CD4-positive, alpha-beta T cell (primary cell): Measurements from ENCODE around the gene FBXL17. TPM values are rescaled to one million over a fixed set of nuclear protein-coding genes. Genes with fewer than 3 reads are reported as not detected.

Source experiments
- ATAC-seq: fragments of 200-7000 bp; cut with Tn5 transposase; one replicate; pipeline ENCODE4 v1.10.0; 2022; ENCODE audit warnings: mild to moderate bottlenecking; ENCODE audit not compliant: poor library complexity
- CTCF ChIA-PET: fragments of 350-600 bp; sonication (Branson Sonifier 250); formaldehyde crosslinking; loops from one replicate; lab custom pipeline; 2021; ENCODE audit warnings: antibody characterized with exemption, inconsistent platforms; lab: Charles Lee
- POLR2A ChIA-PET: fragments of 350-600 bp; sonication (Branson Sonifier 250); formaldehyde crosslinking; loops from one replicate; lab custom pipeline; 2021; ENCODE audit warnings: antibody characterized with exemption, inconsistent platforms; lab: Charles Lee
- DNase-seq, 14 experiments: peaks; one replicate each; pipeline ENCODE4 v3.0.0-alpha.2; 2013 to 2020; ENCODE audit warnings: mixed read lengths in 2 of 14
- H3K27ac ChIP-seq, 2 donors: one replicate each; pipeline versions ENCODE4 v1.5.1 to v1.7.0; 2013; ENCODE audit warnings: low read length in 2 of 2, low read depth in 1 of 2, mild to moderate bottlenecking in 1 of 2
- H3K27me3 ChIP-seq, 2 experiments: 1 replicate in 1 of 2; 2 replicates in 1 of 2; pipeline versions ENCODE4 v1.6.1 to v1.7.0; 2013; ENCODE audit warnings: low read length in 2 of 2, control low read depth in 1 of 2, mild to moderate bottlenecking in 1 of 2, moderate library complexity in 1 of 2; ENCODE audit not compliant: insufficient read depth in 2 of 2, control insufficient read depth in 1 of 2
- H3K36me3 ChIP-seq: one replicate; pipeline ENCODE4 v1.6.1; 2013; ENCODE audit warnings: low read length, control low read depth; ENCODE audit not compliant: insufficient read depth
- H3K4me1 ChIP-seq: one replicate; pipeline ENCODE4 v1.6.1; 2013; ENCODE audit warnings: low read length, control low read depth; ENCODE audit not compliant: insufficient read depth
- H3K4me3 ChIP-seq: one replicate; pipeline ENCODE4 v1.5.1; 2013; ENCODE audit warnings: mild to moderate bottlenecking, low read length, moderate library complexity
- H3K9me3 ChIP-seq, 2 experiments: 1 replicate in 1 of 2; 2 replicates in 1 of 2; pipeline versions ENCODE4 v1.6.1 to v1.7.0; 2013; ENCODE audit warnings: low read length in 2 of 2, mild to moderate bottlenecking in 2 of 2, control low read depth in 1 of 2, moderate library complexity in 1 of 2; ENCODE audit not compliant: control insufficient read depth in 1 of 2, insufficient read depth in 1 of 2
- H3K27ac Mint-ChIP-seq: one replicate; pipeline ENCODE4 v1.8.0; 2020; ENCODE audit warnings: mixed read lengths
- H3K27me3 Mint-ChIP-seq: one replicate; pipeline ENCODE4 v1.8.0; 2021; ENCODE audit warnings: mixed read lengths
- H3K36me3 Mint-ChIP-seq: one replicate; pipeline ENCODE4 v1.8.0; 2021; ENCODE audit warnings: low read depth, mixed read lengths
- H3K4me1 Mint-ChIP-seq: one replicate; pipeline ENCODE4 v1.8.0; 2021; ENCODE audit warnings: low read depth, mixed read lengths
- H3K4me3 Mint-ChIP-seq: one replicate; pipeline ENCODE4 v1.8.0; 2020; ENCODE audit warnings: mild to moderate bottlenecking, mixed read lengths
- H3K9me3 Mint-ChIP-seq: one replicate; pipeline ENCODE4 v1.8.0; 2020; ENCODE audit warnings: mixed read lengths
- CTCF ChIP-seq: fragments of 200-600 bp; IDR thresholded peaks from one replicate; pipeline ENCODE4 v1.8.0; 2022; ENCODE audit warnings: antibody characterized with exemption, mild to moderate bottlenecking
- intact Hi-C, 2 experiments: fragments of 100-400 bp; cut with DNase I in 1 of 2; cut with micrococcal nuclease in 1 of 2; formaldehyde crosslinking; loops; one replicate each; pipeline versions ENCODE4 v1.15.1 to v1.9.0; 2023 to 2025; cut with DNase I, micrococcal nuclease
- total RNA-seq, 174 experiments: library from RNA in 2 of 174; stranded (reverse) in 2 of 174; gene quantifications; one replicate each; pipeline ENCODE4 v1.2.3 and lab custom pipeline; 2021 to 2026

Gene FBXL17
- total RNA-seq, 2 experiments from 2014 or later: 17.9 to 21.1 TPM

- Histone ChIP-seq H3K27ac (no peak overlapping the region), H3K9me3 (no peaks in the 10 kb centered on the region), H3K36me3 (no peaks in the 10 kb centered on the region), H3K4me3 (no peak overlapping the region), H3K27me3 (no peaks in the 10 kb centered on the region), H3K4me1 (no peaks in the 10 kb centered on the region)
- no peaks in the 10 kb centered on the region for H3K27me3 Mint-ChIP-seq
- no peak for DNase-seq
- no peak for TF ChIP-seq CTCF
- intact Hi-C loops: no loop called here
- no peaks in the 10 kb centered on the region for H3K4me1 Mint-ChIP-seq
- H3K27ac Mint-ChIP-seq: no peak overlapping the region
- ChIA-PET CTCF (interaction anchor here (1.6 kb wide), 1 partner anchor 9 kb away, joined by 3 read pairs; no protein-coding TSS in a partner anchor), POLR2A (interaction anchor here (0.6 kb wide), 2 partner anchors 131 to 1728 kb away, joined by 3 read pairs; no protein-coding TSS in a partner anchor)
- no peak for ATAC-seq
- no peaks in the 10 kb centered on the region for H3K9me3 Mint-ChIP-seq
- H3K4me3 Mint-ChIP-seq: no peak overlapping the region
- peaks cover 23% of the 10 kb centered on the region for H3K36me3 Mint-ChIP-seq
Observed at GRCh38 chr5:108251350-108251749, 130.5 kb downstream of the FBXL17 start.

GRCh38 chr5:108249785-108250426 is 132.0 kb downstream of the FBXL17 start:
- no peaks in the 10 kb centered on the region for H3K9me3 ChIP-seq
- no peak for DNase-seq
- H3K36me3 ChIP-seq: no peaks in the 10 kb centered on the region
- Mint-ChIP-seq H3K36me3 (peaks cover 32% of the 10 kb centered on the region), H3K27ac (no peak overlapping the region), H3K9me3 (no peaks in the 10 kb centered on the region), H3K27me3 (no peaks in the 10 kb centered on the region), H3K4me1 (no peaks in the 10 kb centered on the region), H3K4me3 (no peak overlapping the region)
- ATAC-seq: no peak
- no peak for TF ChIP-seq CTCF
- intact Hi-C loops: no loop called here
- H3K4me3 ChIP-seq: no peak overlapping the region
- H3K27me3 ChIP-seq: no peaks in the 10 kb centered on the region
- POLR2A ChIA-PET: no interaction called here
- H3K4me1 ChIP-seq: no peaks in the 10 kb centered on the region
- CTCF ChIA-PET: interaction anchor here (1.6 kb wide), 1 partner anchor 10 kb away, joined by 3 read pairs; no protein-coding TSS in a partner anchor
- H3K27ac ChIP-seq: no peak overlapping the region

GRCh38 chr5:108249095-108249784 is 132.7 kb downstream of the FBXL17 start:
- DNase-seq (no peak), ATAC-seq (no peak)
- CTCF ChIA-PET: interaction anchor here (1.6 kb wide), 1 partner anchor 11 kb away, joined by 3 read pairs; no protein-coding TSS in a partner anchor
- Mint-ChIP-seq H3K27me3 (no peaks in the 10 kb centered on the region), H3K36me3 (peaks cover 32% of the 10 kb centered on the region), H3K27ac (no peak overlapping the region), H3K4me3 (no peak overlapping the region), H3K9me3 (no peaks in the 10 kb centered on the region), H3K4me1 (no peaks in the 10 kb centered on the region)
- H3K27ac ChIP-seq: no peak overlapping the region
- H3K9me3 ChIP-seq: no peaks in the 10 kb centered on the region
- no peak for TF ChIP-seq CTCF
- no peaks in the 10 kb centered on the region for H3K4me1 ChIP-seq
- H3K36me3 ChIP-seq: no peaks in the 10 kb centered on the region
- H3K27me3 ChIP-seq: no peaks in the 10 kb centered on the region
- intact Hi-C loops: no loop called here
- no peak overlapping the region for H3K4me3 ChIP-seq
- POLR2A ChIA-PET: no interaction called here
